CD8-positive, alpha-beta memory T cell (primary cell): ENCODE data around the gene IFI27L1. TPM values are rescaled to one million over a fixed set of nuclear protein-coding genes. Genes with fewer than 3 reads are reported as not detected.

ENCODE experiments used
- CTCF ChIA-PET: fragments of 350-600 bp; sonication (Branson Sonifier 250); formaldehyde crosslinking; loops from one replicate; lab custom pipeline; 2021; ENCODE audit warnings: antibody characterized with exemption; lab: Charles Lee
- POLR2A ChIA-PET: fragments of 350-600 bp; sonication (Branson Sonifier 250); formaldehyde crosslinking; loops from one replicate; lab custom pipeline; 2021; ENCODE audit warnings: antibody characterized with exemption; lab: Charles Lee
- DNase-seq, 5 donors: peaks; one replicate each; pipeline versions ENCODE4 v3.0.0 to v3.0.0-alpha.2; 2020 to 2022; ENCODE audit warnings: mixed read lengths in 1 of 5
- H3K27ac ChIP-seq: one replicate; pipeline ENCODE4 v1.7.0; 2013; ENCODE audit warnings: low read depth, mild to moderate bottlenecking, low read length, moderate library complexity
- H3K27me3 ChIP-seq: 2 replicates; pipeline ENCODE4 v1.7.0; 2013; ENCODE audit warnings: low read length, mild to moderate bottlenecking; ENCODE audit not compliant: insufficient read depth, poor library complexity, severe bottlenecking
- H3K36me3 ChIP-seq: 2 replicates; pipeline ENCODE4 v1.7.0; 2013; ENCODE audit warnings: mild to moderate bottlenecking, low read length, moderate library complexity; ENCODE audit not compliant: insufficient read depth
- H3K4me1 ChIP-seq: 2 replicates; pipeline ENCODE4 v1.7.0; 2013; ENCODE audit warnings: mild to moderate bottlenecking, low read length, moderate library complexity; ENCODE audit not compliant: insufficient read depth
- H3K4me3 ChIP-seq: 2 replicates; pipeline ENCODE4 v1.7.0; 2013; ENCODE audit warnings: mild to moderate bottlenecking, low read length
- H3K9me3 ChIP-seq: 2 replicates; pipeline ENCODE4 v1.7.0; 2013; ENCODE audit warnings: mild to moderate bottlenecking, low read length
- H3K27ac Mint-ChIP-seq, 8 donors: one replicate each; pipeline ENCODE4 v1.8.0; 2020 to 2021; ENCODE audit warnings: mixed read lengths in 8 of 8, mild to moderate bottlenecking in 6 of 8, inconsistent platforms in 3 of 8, moderate library complexity in 3 of 8
- H3K27me3 Mint-ChIP-seq, 2 donors: one replicate each; pipeline ENCODE4 v1.8.0; 2020 to 2021; ENCODE audit warnings: mixed read lengths in 2 of 2, mild to moderate bottlenecking in 1 of 2, moderate library complexity in 1 of 2
- H3K36me3 Mint-ChIP-seq, 3 donors: one replicate each; pipeline ENCODE4 v1.8.0; 2020 to 2021; ENCODE audit warnings: mixed read lengths in 3 of 3, inconsistent platforms in 1 of 3, mild to moderate bottlenecking in 1 of 3
- H3K4me1 Mint-ChIP-seq, 3 donors: one replicate each; pipeline ENCODE4 v1.8.0; 2020 to 2021; ENCODE audit warnings: mixed read lengths in 3 of 3, inconsistent platforms in 1 of 3, mild to moderate bottlenecking in 1 of 3
- H3K4me3 Mint-ChIP-seq, 7 donors: one replicate each; pipeline ENCODE4 v1.8.0; 2020 to 2021; ENCODE audit warnings: mixed read lengths in 7 of 7, mild to moderate bottlenecking in 6 of 7, moderate library complexity in 4 of 7, inconsistent platforms in 2 of 7
- H3K9me3 Mint-ChIP-seq, 5 donors: one replicate each; pipeline ENCODE4 v1.8.0; 2020 to 2022; ENCODE audit warnings: mixed read lengths in 5 of 5, mild to moderate bottlenecking in 3 of 5, moderate library complexity in 2 of 5, inconsistent platforms in 1 of 5
- polyA plus RNA-seq: library from polyadenylated mRNA; unstranded; fragments of 300-500 nt; fragmentation: Illumina TruSeq; gene quantifications from one replicate; pipeline ENCODE4 v1.2.3, GENCODE V29; 2021
- total RNA-seq, 2 experiments: library from RNA; stranded (reverse); gene quantifications; one replicate each; pipeline ENCODE4 v1.2.3, GENCODE V29; 2021

IFI27L1 gene
- total and polyA plus RNA-seq, 3 experiments from 2014 or later: 8.3 to 18.4 (median 15.5) TPM

DNA sequence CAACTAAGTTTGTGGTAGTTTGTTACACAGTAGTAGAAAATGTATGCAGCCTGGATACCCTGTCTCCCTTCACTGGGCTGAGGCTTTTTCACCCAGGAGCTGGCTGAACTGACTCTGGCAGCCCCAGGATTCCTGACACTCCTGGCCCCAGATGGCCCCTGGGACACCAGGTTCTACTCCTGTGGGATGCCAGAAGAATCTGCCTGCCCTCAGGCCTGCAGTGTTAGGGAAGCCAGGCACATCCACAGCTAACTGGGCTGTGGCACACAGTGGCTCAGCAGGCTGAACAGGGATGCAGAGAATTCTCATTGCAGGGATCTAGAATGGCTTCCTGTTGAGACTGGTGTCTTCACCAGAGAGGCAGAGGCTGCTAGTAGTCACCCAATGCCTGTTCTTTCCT lies 38.0 kb downstream of the IFI27L1 start:
- peaks cover 4% of the 10 kb centered on the region for H3K27me3 ChIP-seq
- no peak for DNase-seq
- Mint-ChIP-seq H3K27me3 (peaks cover 35 to 64% of the 10 kb centered on the region in 2 donors), H3K36me3 (no peaks in the 10 kb centered on the region), H3K9me3 (peaks cover 12 to 22% (median 13%) of the 10 kb centered on the region in 5 donors), H3K4me1 (no peaks in the 10 kb centered on the region), H3K4me3 (no peak overlapping the region), H3K27ac (no peak overlapping the region)
- no peak overlapping the region for H3K4me3 ChIP-seq
- H3K36me3 ChIP-seq: no peaks in the 10 kb centered on the region
- POLR2A ChIA-PET: no interaction called here
- H3K4me1 ChIP-seq: no peaks in the 10 kb centered on the region
- no peaks in the 10 kb centered on the region for H3K9me3 ChIP-seq
- CTCF ChIA-PET: no interaction called here
- no peak overlapping the region for H3K27ac ChIP-seq

DNA sequence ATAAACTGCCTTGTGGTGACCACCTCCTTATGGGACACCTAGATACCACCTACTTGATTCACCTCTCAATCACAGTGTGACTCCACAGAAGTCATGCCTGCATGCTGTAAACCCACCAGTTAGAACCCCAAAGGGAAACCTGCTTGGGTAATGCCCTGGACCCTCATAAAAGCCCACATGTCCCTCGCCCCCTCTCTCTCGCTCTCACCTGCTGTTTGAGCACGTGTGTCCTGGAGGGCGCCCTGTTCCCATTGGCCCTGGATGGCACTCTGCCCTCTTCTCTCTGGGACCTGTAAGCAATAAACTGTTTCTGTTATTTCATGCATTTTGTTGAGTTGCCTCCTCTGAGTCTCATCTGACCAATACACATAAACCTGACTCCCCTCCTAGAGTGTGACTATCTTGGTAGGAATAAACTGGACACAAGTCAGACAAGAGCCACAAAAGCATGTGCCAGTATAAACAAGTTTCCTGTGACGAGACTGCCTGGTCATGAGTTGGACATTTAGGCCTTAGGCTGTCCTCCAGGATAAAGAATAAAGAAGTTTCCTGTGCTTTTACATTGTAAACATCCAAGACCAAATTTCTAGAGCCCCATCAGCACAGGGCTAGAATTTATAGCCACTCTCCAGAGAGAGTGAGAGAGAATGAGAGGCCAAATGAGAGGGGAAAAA lies 39.7 kb downstream of the IFI27L1 start:
- no peak overlapping the region for H3K27ac Mint-ChIP-seq

GRCh38 chr14:94121485-94121884 lies 40.4 kb downstream of the IFI27L1 start:
- H3K4me3 ChIP-seq: no peak overlapping the region

More for the DNA sequence above, 39.7 kb downstream of the IFI27L1 start:
- POLR2A ChIA-PET: no interaction called here
- peaks cover 4% of the 10 kb centered on the region for H3K27me3 ChIP-seq
- H3K27ac ChIP-seq: no peak overlapping the region
- Mint-ChIP-seq H3K36me3 (no peaks in the 10 kb centered on the region), H3K4me1 (no peaks in the 10 kb centered on the region), H3K4me3 (no peak overlapping the region), H3K27me3 (peaks cover 31 to 50% of the 10 kb centered on the region in 2 donors), H3K9me3 (peaks cover 12 to 22% (median 13%) of the 10 kb centered on the region in 5 donors)
- no peaks in the 10 kb centered on the region for H3K36me3 ChIP-seq
- no peaks in the 10 kb centered on the region for H3K4me1 ChIP-seq
- CTCF ChIA-PET: no interaction called here
- H3K4me3 ChIP-seq: no peak overlapping the region
- no peak for DNase-seq
- no peaks in the 10 kb centered on the region for H3K9me3 ChIP-seq

DNA sequence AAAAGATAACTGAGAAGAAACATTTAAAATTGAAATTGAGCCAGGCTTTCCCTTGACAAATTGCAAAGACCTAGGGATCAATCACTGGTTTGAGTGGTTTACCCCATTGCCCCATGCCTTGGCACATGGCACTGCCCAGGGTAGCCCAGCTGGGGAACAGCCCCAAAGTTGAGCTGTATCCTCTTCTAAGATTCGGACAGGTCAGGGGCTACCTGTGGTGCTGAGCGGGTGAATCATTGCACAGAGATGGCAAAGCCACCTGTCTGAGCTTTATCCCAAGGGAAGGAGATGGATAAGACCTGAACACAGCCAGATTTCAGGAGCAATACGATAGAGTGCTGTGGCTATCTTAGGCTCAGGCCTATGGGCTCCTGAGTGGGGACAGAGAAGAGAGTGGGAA lies 41.3 kb downstream of the IFI27L1 start:
- H3K27me3 Mint-ChIP-seq: peaks cover 26 to 34% of the 10 kb centered on the region in 2 donors
- no peaks in the 10 kb centered on the region for H3K4me1 Mint-ChIP-seq
- H3K9me3 Mint-ChIP-seq: peaks cover 12 to 22% (median 13%) of the 10 kb centered on the region in 5 donors
- ChIA-PET POLR2A (no interaction called here), CTCF (no interaction called here)
- Histone ChIP-seq H3K4me1 (no peaks in the 10 kb centered on the region), H3K27ac (no peak overlapping the region), H3K4me3 (no peak overlapping the region), H3K36me3 (no peaks in the 10 kb centered on the region), H3K27me3 (no peaks in the 10 kb centered on the region), H3K9me3 (no peaks in the 10 kb centered on the region)
- no peak overlapping the region for H3K27ac Mint-ChIP-seq
- peaks cover 0 to 6% (median 0%) of the 10 kb centered on the region in 3 donors for H3K36me3 Mint-ChIP-seq
- H3K4me3 Mint-ChIP-seq: no peak overlapping the region
- DNase-seq: no peak

More at GRCh38 chr14:94121485-94121884, 40.4 kb downstream of the IFI27L1 start:
- ChIA-PET POLR2A (no interaction called here), CTCF (no interaction called here)
- Mint-ChIP-seq H3K27ac (no peak overlapping the region), H3K4me3 (no peak overlapping the region), H3K27me3 (peaks cover 30 to 44% of the 10 kb centered on the region in 2 donors), H3K9me3 (peaks cover 12 to 22% (median 13%) of the 10 kb centered on the region in 5 donors), H3K36me3 (peaks cover 0 to 3% (median 0%) of the 10 kb centered on the region in 3 donors), H3K4me1 (no peaks in the 10 kb centered on the region)
- Histone ChIP-seq H3K4me1 (no peaks in the 10 kb centered on the region), H3K27me3 (peaks cover 3% of the 10 kb centered on the region), H3K27ac (no peak overlapping the region), H3K9me3 (no peaks in the 10 kb centered on the region), H3K36me3 (no peaks in the 10 kb centered on the region)
- no peak for DNase-seq

DNA sequence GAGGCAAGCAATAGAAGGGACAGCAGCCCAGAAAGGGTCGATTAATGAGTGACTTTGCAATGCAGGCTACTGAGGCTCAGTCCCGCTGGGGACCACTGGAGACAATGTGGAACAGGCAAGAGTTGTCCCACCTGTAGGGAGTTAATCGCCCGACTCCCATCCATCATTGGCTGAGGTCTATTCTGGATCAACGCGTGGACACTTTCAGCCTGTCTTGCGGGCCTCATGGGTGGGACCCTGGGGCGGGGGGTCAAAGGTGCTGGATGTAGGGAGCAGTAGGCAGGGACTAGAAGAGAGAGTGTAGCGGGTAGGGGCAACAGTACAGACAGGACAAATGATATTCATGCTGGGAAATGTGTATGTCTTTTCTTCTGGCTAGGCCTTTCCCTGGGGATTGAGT lies 42.2 kb downstream of the IFI27L1 start:
- H3K4me3 ChIP-seq: no peak overlapping the region
- H3K4me1 ChIP-seq: no peaks in the 10 kb centered on the region
- H3K27ac ChIP-seq: no peak overlapping the region
- Mint-ChIP-seq H3K27me3 (peaks cover 22 to 27% of the 10 kb centered on the region in 2 donors), H3K9me3 (peaks cover 12 to 22% (median 13%) of the 10 kb centered on the region in 5 donors), H3K4me1 (peaks cover 0 to 4% (median 0%) of the 10 kb centered on the region in 3 donors), H3K27ac (no peak overlapping the region), H3K4me3 (no peak overlapping the region), H3K36me3 (peaks cover 0 to 8% (median 0%) of the 10 kb centered on the region in 3 donors)
- H3K9me3 ChIP-seq: no peaks in the 10 kb centered on the region
- CTCF ChIA-PET: interaction anchor here (2.6 kb wide), 1 partner anchor 13 kb away, joined by 9 read pairs; no protein-coding TSS in a partner anchor
- no peaks in the 10 kb centered on the region for H3K27me3 ChIP-seq
- no peaks in the 10 kb centered on the region for H3K36me3 ChIP-seq
- no peak for DNase-seq
- POLR2A ChIA-PET: no interaction called here

GRCh38 chr14:94123868-94124267 lies 42.8 kb downstream of the IFI27L1 start:
- POLR2A ChIA-PET: no interaction called here
- CTCF ChIA-PET: interaction anchor here (2.6 kb wide), 1 partner anchor 13 kb away, joined by 9 read pairs; no protein-coding TSS in a partner anchor
- no peak overlapping the region for H3K4me3 Mint-ChIP-seq

GRCh38 chr14:94124582-94125377 lies 43.7 kb downstream of the IFI27L1 start:
- H3K4me3 ChIP-seq: no peak overlapping the region
- H3K4me1 ChIP-seq: peaks cover 9% of the 10 kb centered on the region
- POLR2A ChIA-PET: no interaction called here
- Mint-ChIP-seq H3K9me3 (peaks cover 7 to 18% (median 8%) of the 10 kb centered on the region in 5 donors), H3K27me3 (peaks cover 13 to 24% of the 10 kb centered on the region in 2 donors), H3K4me1 (peaks cover 9 to 15% (median 11%) of the 10 kb centered on the region in 3 donors), H3K27ac (peak overlapping the region in 2 of 8 donors; percentile 62 to 64), H3K4me3 (peak overlapping the region in 1 of 7 donors; percentile 15), H3K36me3 (peaks cover 0 to 11% (median 0%) of the 10 kb centered on the region in 3 donors)
- CTCF ChIA-PET: interaction anchor here (1.3 to 2.6 kb wide), 2 partner anchors 12 to 154 kb away, joined by 4 to 9 read pairs; no protein-coding TSS in a partner anchor
- H3K9me3 ChIP-seq: no peaks in the 10 kb centered on the region
- H3K36me3 ChIP-seq: no peaks in the 10 kb centered on the region
- no peak overlapping the region for H3K27ac ChIP-seq
- no peak for DNase-seq
- no peaks in the 10 kb centered on the region for H3K27me3 ChIP-seq

More at GRCh38 chr14:94123868-94124267, 42.8 kb downstream of the IFI27L1 start:
- Histone ChIP-seq H3K27me3 (no peaks in the 10 kb centered on the region), H3K9me3 (no peaks in the 10 kb centered on the region), H3K4me1 (peaks cover 5% of the 10 kb centered on the region), H3K27ac (no peak overlapping the region), H3K36me3 (no peaks in the 10 kb centered on the region), H3K4me3 (no peak overlapping the region)
- Mint-ChIP-seq H3K27me3 (peaks cover 16 to 27% of the 10 kb centered on the region in 2 donors), H3K4me1 (peaks cover 4 to 9% (median 5%) of the 10 kb centered on the region in 3 donors), H3K27ac (no peak overlapping the region), H3K36me3 (peaks cover 0 to 8% (median 0%) of the 10 kb centered on the region in 3 donors), H3K9me3 (peaks cover 12 to 22% (median 13%) of the 10 kb centered on the region in 5 donors)
- DNase-seq: no peak
